Effector CD4-positive, alpha-beta T cell (primary cell): ENCODE measurements around the gene CNN2.
A peak's percentile ranks its signal among the peaks of the same experiment; 100 is the strongest.

Source experiments
- DNase-seq: peaks from one replicate; pipeline ENCODE4 v3.0.0-alpha.2; 2020

CNN2 gene

GRCh38 chr19:1068009-1069001 is 41.9 kb downstream of the CNN2 start:
- DNase-seq, result peak; percentile 52

GRCh38 chr19:1069009-1069779 is 42.8 kb downstream of the CNN2 start:
- peak; percentile 66 for DNase-seq

- no peak for DNase-seq
Observed at GRCh38 chr19:1070576-1070930, 44.1 kb downstream of the CNN2 start.

- DNase-seq, result no peak
Observed at GRCh38 chr19:1070931-1071791, 44.8 kb downstream of the CNN2 start.

GRCh38 chr19:1072371-1073015 is 46.1 kb downstream of the CNN2 start:
- DNase-seq, result no peak

- no peak for DNase-seq
Observed at GRCh38 chr19:1073063-1073955, 46.9 kb downstream of the CNN2 start.

GRCh38 chr19:1073956-1074517 is 47.6 kb downstream of the CNN2 start:
- DNase-seq, result no peak

- DNase-seq, result peak; percentile 97
Observed at GRCh38 chr19:1074544-1075283, 48.3 kb downstream of the CNN2 start.

- no peak for DNase-seq
Observed at GRCh38 chr19:1076046-1076386, 49.6 kb downstream of the CNN2 start.

GRCh38 chr19:1076951-1077350 is 50.5 kb downstream of the CNN2 start:
- peak; percentile 91 for DNase-seq

GRCh38 chr19:1079566-1080111 is 53.2 kb downstream of the CNN2 start:
- DNase-seq, result no peak

GRCh38 chr19:1080360-1081161 is 54.2 kb downstream of the CNN2 start:
- DNase-seq, result no peak

- no peak for DNase-seq
Observed at GRCh38 chr19:1081301-1082164, 55.1 kb downstream of the CNN2 start.

- DNase-seq, result peak; percentile 68
Observed at GRCh38 chr19:1082165-1082927, 55.9 kb downstream of the CNN2 start.

GRCh38 chr19:1082928-1083816 is 56.8 kb downstream of the CNN2 start:
- no peak for DNase-seq
